ENCODE measurements around the gene ZDHHC18.

ZDHHC18 gene

GRCh38 chr1:26788515-26788785, 38.0 kb upstream of the ZDHHC18 start:
- no peak for DNase-seq (ENCODE audit: low spot score)
- no peaks in the 10 kb centered on the region for H3K27me3 ChIP-seq (ENCODE audit: insufficient read depth, poor library complexity, severe bottlenecking)
- peak overlapping the region; percentile 73 for H3K4me3 ChIP-seq (ENCODE audit: severe bottlenecking)
- peak overlapping the region; percentile 91 for H3K27ac ChIP-seq (ENCODE audit: poor library complexity, severe bottlenecking)
- no peaks in the 10 kb centered on the region for H3K9me3 ChIP-seq (ENCODE audit: severe bottlenecking)
- peak; percentile 3; the same call in 2 of the 3 replicates for ATAC-seq (ENCODE audit: low read depth)
- no peak for TF ChIP-seq CTCF (IDR thresholded peaks at IDR 0.05; ENCODE audit: poor library complexity, severe bottlenecking)
- H3K4me1 ChIP-seq (ENCODE audit: insufficient read depth, poor library complexity, severe bottlenecking) = peaks cover 17% of the 10 kb centered on the region
- H3K36me3 ChIP-seq (ENCODE audit: low read depth) = peaks cover 1% of the 10 kb centered on the region

GRCh38 chr1:26788836-26789611, 37.5 kb upstream of the ZDHHC18 start:
- peak; percentile 26; the same call in 2 of the 3 replicates for ATAC-seq (ENCODE audit: low read depth)
- DNase-seq (ENCODE audit: low spot score) = peak; percentile 89
- H3K27ac ChIP-seq (ENCODE audit: poor library complexity, severe bottlenecking) = peak overlapping the region; percentile 91

GRCh38 chr1:26789612-26789865, 36.9 kb upstream of the ZDHHC18 start:
- Histone ChIP-seq H3K36me3 (ENCODE audit: low read depth) (no peaks in the 10 kb centered on the region), H3K4me3 (ENCODE audit: severe bottlenecking) (no peak overlapping the region), H3K4me1 (ENCODE audit: insufficient read depth, poor library complexity, severe bottlenecking) (peaks cover 11% of the 10 kb centered on the region), H3K27ac (ENCODE audit: poor library complexity, severe bottlenecking) (peak overlapping the region; percentile 91), H3K9me3 (ENCODE audit: severe bottlenecking) (no peaks in the 10 kb centered on the region), H3K27me3 (ENCODE audit: insufficient read depth, poor library complexity, severe bottlenecking) (no peaks in the 10 kb centered on the region)
- no peak for DNase-seq (ENCODE audit: low spot score)
- no peak for ATAC-seq (ENCODE audit: low read depth)
- no peak for TF ChIP-seq CTCF (IDR thresholded peaks at IDR 0.05; ENCODE audit: poor library complexity, severe bottlenecking)

More at GRCh38 chr1:26788836-26789611, 37.5 kb upstream of the ZDHHC18 start:
- no peaks in the 10 kb centered on the region for H3K36me3 ChIP-seq (ENCODE audit: low read depth)
- peaks cover 11% of the 10 kb centered on the region for H3K4me1 ChIP-seq (ENCODE audit: insufficient read depth, poor library complexity, severe bottlenecking)
- peak; percentile 98 for TF ChIP-seq CTCF (IDR thresholded peaks at IDR 0.05; ENCODE audit: poor library complexity, severe bottlenecking)
- no peaks in the 10 kb centered on the region for H3K9me3 ChIP-seq (ENCODE audit: severe bottlenecking)
- H3K4me3 ChIP-seq (ENCODE audit: severe bottlenecking) = peak overlapping the region; percentile 73
- no peaks in the 10 kb centered on the region for H3K27me3 ChIP-seq (ENCODE audit: insufficient read depth, poor library complexity, severe bottlenecking)

- Histone ChIP-seq H3K36me3 (ENCODE audit: low read depth) (peaks cover under 1% of the 10 kb centered on the region; the same call in 1 of the 2 replicates), H3K4me3 (ENCODE audit: severe bottlenecking) (no peak overlapping the region), H3K4me1 (ENCODE audit: insufficient read depth, poor library complexity, severe bottlenecking) (peaks cover 11% of the 10 kb centered on the region), H3K27me3 (ENCODE audit: insufficient read depth, poor library complexity, severe bottlenecking) (no peaks in the 10 kb centered on the region), H3K9me3 (ENCODE audit: severe bottlenecking) (no peaks in the 10 kb centered on the region), H3K27ac (ENCODE audit: poor library complexity, severe bottlenecking) (no peak overlapping the region)
- no peak for TF ChIP-seq CTCF (IDR thresholded peaks at IDR 0.05; ENCODE audit: poor library complexity, severe bottlenecking)
- no peak for ATAC-seq (ENCODE audit: low read depth)
- no peak for DNase-seq (ENCODE audit: low spot score)
Observed at GRCh38 chr1:26789931-26790330, 36.6 kb upstream of the ZDHHC18 start.

- Histone ChIP-seq H3K4me3 (ENCODE audit: severe bottlenecking) (no peak overlapping the region), H3K9me3 (ENCODE audit: severe bottlenecking) (no peaks in the 10 kb centered on the region), H3K36me3 (ENCODE audit: low read depth) (peaks cover 5% of the 10 kb centered on the region; the same call in 1 of the 2 replicates), H3K4me1 (ENCODE audit: insufficient read depth, poor library complexity, severe bottlenecking) (peaks cover 11% of the 10 kb centered on the region), H3K27ac (ENCODE audit: poor library complexity, severe bottlenecking) (no peak overlapping the region), H3K27me3 (ENCODE audit: insufficient read depth, poor library complexity, severe bottlenecking) (no peaks in the 10 kb centered on the region)
- no peak for DNase-seq (ENCODE audit: low spot score)
- no peak for ATAC-seq (ENCODE audit: low read depth)
- no peak for TF ChIP-seq CTCF (IDR thresholded peaks at IDR 0.05; ENCODE audit: poor library complexity, severe bottlenecking)
Observed at GRCh38 chr1:26790551-26790953, 35.9 kb upstream of the ZDHHC18 start.
